Measurements from ENCODE around the gene LSR. TPM values are rescaled to one million over a fixed set of nuclear protein-coding genes. Genes with fewer than 3 reads are reported as not detected.

LSR gene
- total and polyA plus RNA-seq, 2 donors from 2014 or later = 37.9 to 87.2 TPM

DNA sequence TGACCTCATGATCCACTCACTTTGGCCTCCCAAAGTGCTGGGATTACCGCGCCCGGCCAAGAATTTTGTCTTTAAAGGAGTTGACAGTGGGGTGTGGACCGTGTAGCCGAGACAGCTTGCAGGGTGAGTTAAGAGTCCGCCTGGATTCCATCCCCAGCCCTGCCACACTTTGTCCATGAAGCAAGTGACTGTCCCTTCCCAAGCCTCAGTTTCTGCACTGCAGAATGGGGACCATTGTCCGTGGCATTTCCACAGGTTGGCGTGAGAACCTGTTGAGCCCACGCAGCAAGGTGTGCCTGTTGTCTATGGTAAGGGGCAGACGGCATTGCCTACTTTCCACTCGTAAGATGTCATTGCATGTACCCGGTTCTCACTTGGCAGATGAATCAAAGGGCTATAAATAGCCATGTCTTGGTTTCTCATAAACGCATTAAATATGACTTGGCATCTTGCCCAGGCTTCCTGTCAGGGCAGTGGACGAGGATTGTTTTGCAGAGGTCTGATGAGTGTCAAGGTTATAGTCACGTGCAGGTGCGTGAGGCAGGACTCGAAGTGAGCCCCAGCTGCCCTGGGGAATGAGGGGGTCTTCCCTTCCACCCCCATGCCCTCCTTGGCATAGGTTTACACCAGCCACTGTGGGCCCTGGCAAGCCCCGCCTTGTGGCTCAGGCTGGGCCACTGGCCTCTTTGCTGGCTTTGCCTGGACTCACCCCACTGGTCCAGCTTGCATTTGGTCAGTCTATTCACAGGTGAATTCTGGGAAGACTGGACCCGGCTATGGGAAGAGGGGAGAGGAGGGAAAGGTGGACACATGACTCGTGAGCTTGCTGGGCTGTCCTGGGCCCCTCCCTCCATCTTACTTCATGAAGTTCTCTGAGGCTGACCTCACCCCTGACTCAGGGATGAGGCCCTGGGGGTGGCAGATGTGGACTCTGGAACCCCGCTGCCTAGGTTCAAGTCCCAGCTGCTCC, 34.9 kb upstream of the LSR start:
- intact Hi-C loops (cut with DNase I) = no loop called here
- Histone ChIP-seq H3K4me3 (ENCODE audit: low read length in 3 of 3) (no peak overlapping the region), H3K4me1 (ENCODE audit: control insufficient read depth in 2 of 3, insufficient read depth in 2 of 3, low read depth in 1 of 3, low read length in 3 of 3) (peaks cover 0 to 8% (median 0%) of the 10 kb centered on the region in 3 donors), H3K9ac (ENCODE audit: low read length in 3 of 3) (no peak overlapping the region), H3K36me3 (ENCODE audit: control insufficient read depth in 2 of 3, insufficient read depth in 3 of 3, low read length in 3 of 3) (no peaks in the 10 kb centered on the region), H3K27me3 (ENCODE audit: control insufficient read depth, insufficient read depth, low read length) (no peaks in the 10 kb centered on the region), H3K9me3 (ENCODE audit: control insufficient read depth in 2 of 3, insufficient read depth in 1 of 3, low read length in 3 of 3) (no peaks in the 10 kb centered on the region), H3K27ac (ENCODE audit: low read depth in 2 of 2, low read length in 2 of 2) (peak overlapping the region in 1 of 2 donors; percentile 2)
- FAIRE-seq (no peak), DNase-seq (peak; percentile 26 to 84 (median 63))
- TF ChIP-seq, protein P1, sequence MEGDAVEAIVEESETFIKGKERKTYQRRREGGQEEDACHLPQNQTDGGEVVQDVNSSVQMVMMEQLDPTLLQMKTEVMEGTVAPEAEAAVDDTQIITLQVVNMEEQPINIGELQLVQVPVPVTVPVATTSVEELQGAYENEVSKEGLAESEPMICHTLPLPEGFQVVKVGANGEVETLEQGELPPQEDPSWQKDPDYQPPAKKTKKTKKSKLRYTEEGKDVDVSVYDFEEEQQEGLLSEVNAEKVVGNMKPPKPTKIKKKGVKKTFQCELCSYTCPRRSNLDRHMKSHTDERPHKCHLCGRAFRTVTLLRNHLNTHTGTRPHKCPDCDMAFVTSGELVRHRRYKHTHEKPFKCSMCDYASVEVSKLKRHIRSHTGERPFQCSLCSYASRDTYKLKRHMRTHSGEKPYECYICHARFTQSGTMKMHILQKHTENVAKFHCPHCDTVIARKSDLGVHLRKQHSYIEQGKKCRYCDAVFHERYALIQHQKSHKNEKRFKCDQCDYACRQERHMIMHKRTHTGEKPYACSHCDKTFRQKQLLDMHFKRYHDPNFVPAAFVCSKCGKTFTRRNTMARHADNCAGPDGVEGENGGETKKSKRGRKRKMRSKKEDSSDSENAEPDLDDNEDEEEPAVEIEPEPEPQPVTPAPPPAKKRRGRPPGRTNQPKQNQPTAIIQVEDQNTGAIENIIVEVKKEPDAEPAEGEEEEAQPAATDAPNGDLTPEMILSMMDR (IDR thresholded peaks at IDR 0.05; ENCODE audit: borderline replicate concordance, extremely low read depth, insufficient read depth) = no peak

DNA sequence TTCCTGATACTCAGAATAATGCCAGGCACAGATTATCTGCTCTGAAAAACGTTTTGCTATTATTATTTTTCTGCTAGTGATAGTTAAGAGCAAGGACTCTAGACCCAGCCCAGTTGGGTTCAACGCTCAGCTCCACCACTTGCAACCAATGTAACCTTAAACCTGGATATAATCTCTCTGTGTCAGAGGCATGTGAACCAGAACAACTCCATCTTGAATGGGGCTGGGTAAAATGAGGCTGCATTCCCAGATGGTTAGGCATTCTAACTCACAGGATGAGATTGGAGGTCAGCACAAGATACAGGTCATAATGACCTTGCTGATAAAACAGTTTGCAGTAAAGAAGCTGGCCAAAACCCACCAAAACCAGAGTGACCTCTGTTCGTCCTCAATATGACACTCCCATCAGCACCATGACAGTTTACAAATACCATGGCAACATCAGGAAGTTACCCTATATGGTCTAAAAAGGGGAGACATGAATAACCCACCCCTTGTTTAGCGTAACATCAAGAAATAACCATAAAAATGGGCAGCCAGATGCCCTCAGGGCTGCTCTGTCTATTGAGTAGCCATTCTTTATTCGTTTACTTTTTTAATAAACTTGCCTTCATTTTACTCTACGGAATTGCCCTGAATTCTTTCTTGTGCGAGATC, 33.9 kb upstream of the LSR start:
- no peak overlapping the region for H3K9ac ChIP-seq (ENCODE audit: low read length in 3 of 3)
- H3K4me3 ChIP-seq (ENCODE audit: low read length in 3 of 3) = no peak overlapping the region
- intact Hi-C loops (cut with DNase I) = no loop called here
- no peaks in the 10 kb centered on the region for H3K27me3 ChIP-seq (ENCODE audit: control insufficient read depth, insufficient read depth, low read length)
- peaks cover 0 to 8% (median 0%) of the 10 kb centered on the region in 3 donors for H3K4me1 ChIP-seq (ENCODE audit: control insufficient read depth in 2 of 3, insufficient read depth in 2 of 3, low read depth in 1 of 3, low read length in 3 of 3)
- FAIRE-seq = no peak
- TF ChIP-seq, protein P1 (IDR thresholded peaks at IDR 0.05; ENCODE audit: borderline replicate concordance, extremely low read depth, insufficient read depth) = no peak
- H3K27ac ChIP-seq (ENCODE audit: low read depth in 2 of 2, low read length in 2 of 2) = no peak overlapping the region
- H3K36me3 ChIP-seq (ENCODE audit: control insufficient read depth in 2 of 3, insufficient read depth in 3 of 3, low read length in 3 of 3) = no peaks in the 10 kb centered on the region
- H3K9me3 ChIP-seq (ENCODE audit: control insufficient read depth in 2 of 3, insufficient read depth in 1 of 3, low read length in 3 of 3) = no peaks in the 10 kb centered on the region
- no peak for DNase-seq

DNA sequence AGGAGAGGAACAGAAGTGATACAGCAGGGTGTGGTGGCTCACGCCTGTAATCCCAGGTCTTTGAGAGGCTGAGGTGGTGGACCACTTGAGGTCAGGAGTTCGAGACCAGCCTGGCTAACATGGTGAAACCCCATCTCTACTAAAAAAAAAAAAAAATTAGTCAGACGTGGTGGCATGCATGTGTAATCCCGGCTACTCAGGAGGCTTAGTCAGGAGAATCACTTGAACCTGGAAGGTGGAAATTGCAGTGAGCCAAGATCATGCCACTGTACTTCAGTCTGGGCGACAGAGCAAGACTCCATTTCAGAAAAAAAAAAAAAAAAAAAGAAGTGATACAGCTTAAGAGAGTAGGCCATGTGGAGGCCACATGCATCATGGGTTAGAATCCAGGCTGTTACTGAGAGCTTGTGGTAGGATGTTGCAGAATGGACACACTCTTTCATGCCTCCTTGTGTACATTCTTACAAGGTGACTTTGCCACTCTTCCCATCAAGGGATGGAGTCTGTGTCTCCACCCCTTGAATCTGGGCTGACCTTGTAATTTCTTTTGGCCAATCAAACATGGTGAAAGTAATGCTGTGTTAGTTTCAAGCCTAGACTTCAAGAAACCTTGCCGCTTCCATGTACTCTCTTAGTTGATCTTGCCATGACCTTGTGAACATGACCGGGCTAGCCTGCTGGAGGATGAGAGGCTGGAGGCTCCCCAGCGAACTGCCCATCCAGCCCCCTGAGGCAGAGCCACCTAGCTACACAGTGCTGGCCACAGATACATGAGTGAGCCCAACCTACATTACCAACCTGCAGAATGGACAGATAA, 32.6 kb upstream of the LSR start:
- peaks cover 0 to 8% (median 0%) of the 10 kb centered on the region in 3 donors for H3K4me1 ChIP-seq (ENCODE audit: control insufficient read depth in 2 of 3, insufficient read depth in 2 of 3, low read depth in 1 of 3, low read length in 3 of 3)
- intact Hi-C loops (cut with DNase I) = no loop called here
- no peak overlapping the region for H3K27ac ChIP-seq (ENCODE audit: low read depth in 2 of 2, low read length in 2 of 2)
- peaks cover 0 to 4% (median 0%) of the 10 kb centered on the region in 3 donors for H3K9me3 ChIP-seq (ENCODE audit: control insufficient read depth in 2 of 3, insufficient read depth in 1 of 3, low read length in 3 of 3)
- no peaks in the 10 kb centered on the region for H3K36me3 ChIP-seq (ENCODE audit: control insufficient read depth in 2 of 3, insufficient read depth in 3 of 3, low read length in 3 of 3)
- no peak overlapping the region for H3K9ac ChIP-seq (ENCODE audit: low read length in 3 of 3)
- no peak overlapping the region for H3K4me3 ChIP-seq (ENCODE audit: low read length in 3 of 3)
- H3K27me3 ChIP-seq (ENCODE audit: control insufficient read depth, insufficient read depth, low read length) = no peaks in the 10 kb centered on the region
- FAIRE-seq (no peak), DNase-seq (no peak)
- TF ChIP-seq, protein P1 (IDR thresholded peaks at IDR 0.05; ENCODE audit: borderline replicate concordance, extremely low read depth, insufficient read depth) = no peak
